K562 (cell line): Measurements from ENCODE around the gene AKT1. TPM values are rescaled to one million over a fixed set of nuclear protein-coding genes. Genes with fewer than 3 reads are reported as not detected.
"Not testable (repeated sequence)": the region's sequence is repeated elsewhere in the genome, so short reads cannot be mapped to it uniquely, and the experiment has no call there.

ENCODE experiments used
- ATAC-seq: fragments of 200-7000 bp; cut with Tn5 transposase; 3 replicates; pipeline ENCODE4 v1.9.1; 2020; ENCODE audit warnings: moderate library complexity
- BruUV-seq: library from RNA; stranded (reverse); fragments of 400-500 nt; replicated peaks from 2 replicates; lab custom pipeline; 2021; lab: Mats Ljungman, UMichigan
- CTCF ChIA-PET: fragments of 300-600 bp; formaldehyde crosslinking; extraction: SDS; loops from one replicate; lab custom pipeline; 2021; ENCODE audit warnings: low intra/inter-chr PET ratio; lab: Yijun Ruan, JAX
- POLR2A ChIA-PET: fragments of 300-600, 350-650 bp; sonication (Branson Sonifier 250); formaldehyde crosslinking; extraction: SDS; loops from one replicate; lab custom pipeline; 2021; ENCODE audit warnings: antibody characterized with exemption, inconsistent platforms; lab: Yijun Ruan, JAX
- DNase-seq, 4 experiments: peaks; one replicate each; pipeline versions ENCODE4 v3.0.0 to v3.0.0-alpha.2; 2011 to 2018; ENCODE audit warnings: low spot score in 3 of 4, mixed read lengths in 3 of 4; ENCODE audit errors: extremely low read depth in 1 of 4
- FAIRE-seq: peaks from 2 replicates; lab custom pipeline; 2011; peaks lifted over from hg19 to GRCh38; lab: Jason Lieb, UNC
- H2AFZ ChIP-seq: 2 replicates; pipeline ENCODE4 v1.6.0; 2011; ENCODE audit warnings: low read depth, low read length, control low read depth, inconsistent platforms
- H3K27ac ChIP-seq: fragments of 200-600 bp; 3 replicates; pipeline ENCODE4 v1.8.0; 2011; ENCODE audit warnings: low read depth, mild to moderate bottlenecking, control low read depth, inconsistent platforms, low read length, moderate library complexity, mixed read lengths; ENCODE audit errors: extremely low read depth
- H3K27me3 ChIP-seq, 2 experiments: fragments of 300-600 bp in 1 of 2; 2 replicates in 1 of 2; 3 replicates in 1 of 2; pipeline versions ENCODE4 v1.6.0 to v1.8.0; 2011; ENCODE audit warnings: inconsistent platforms in 2 of 2, low read length in 2 of 2, mild to moderate bottlenecking in 1 of 2, mixed read lengths in 1 of 2, moderate library complexity in 1 of 2; ENCODE audit not compliant: control insufficient read depth in 2 of 2, insufficient read depth in 2 of 2
- H3K36me3 ChIP-seq: fragments of 300-600 bp; 3 replicates; pipeline ENCODE4 v1.8.0; 2011; ENCODE audit warnings: mild to moderate bottlenecking, low read length, inconsistent platforms; ENCODE audit not compliant: control insufficient read depth, insufficient read depth
- H3K4me1 ChIP-seq, 2 experiments: fragments of 200-600 bp in 1 of 2; replicated peaks in 1 of 2; 2 replicates in 1 of 2; 3 replicates in 1 of 2; pipeline versions ENCODE4 v1.5.1 to v1.8.0; 2011; ENCODE audit warnings: inconsistent platforms in 2 of 2, low read length in 2 of 2, mild to moderate bottlenecking in 1 of 2, mixed read lengths in 1 of 2, moderate library complexity in 1 of 2; ENCODE audit not compliant: control insufficient read depth in 2 of 2, insufficient read depth in 2 of 2
- H3K4me2 ChIP-seq: 2 replicates; pipeline ENCODE4 v1.6.1; 2011; ENCODE audit warnings: low read length, control low read depth, inconsistent platforms, mixed read lengths; ENCODE audit not compliant: insufficient read depth
- H3K4me3 ChIP-seq: fragments of 200-600 bp; sonication (generic), shearing (Covaris generic); 2 replicates; pipeline ENCODE4 v1.5.1; 2016; ENCODE audit warnings: control low read depth, inconsistent platforms
- H3K79me2 ChIP-seq: fragments of 200-600 bp; 3 replicates; pipeline ENCODE4 v1.8.0; 2011; ENCODE audit warnings: low read length, inconsistent platforms; ENCODE audit not compliant: control insufficient read depth, insufficient read depth
- H3K9ac ChIP-seq, 2 experiments: 2 replicates each; pipeline versions ENCODE4 v1.6.0 to v1.6.1; 2011; ENCODE audit warnings: low read depth in 2 of 2, low read length in 2 of 2, control low read depth in 1 of 2, inconsistent platforms in 1 of 2, mild to moderate bottlenecking in 1 of 2, mixed read lengths in 1 of 2; ENCODE audit not compliant: insufficient read depth in 1 of 2
- H3K9me1 ChIP-seq: one replicate; pipeline ENCODE4 v1.6.0; 2011; ENCODE audit warnings: inconsistent platforms, mild to moderate bottlenecking, low read length, moderate library complexity; ENCODE audit not compliant: control insufficient read depth, insufficient read depth
- H3K9me3 ChIP-seq: replicated peaks from 2 replicates; pipeline ENCODE4 v1.5.1; 2011; ENCODE audit warnings: low read depth, low read length, inconsistent platforms; ENCODE audit not compliant: control insufficient read depth, insufficient read depth
- H4K20me1 ChIP-seq: replicated peaks from 2 replicates; pipeline ENCODE4 v1.6.1; 2011; ENCODE audit warnings: low read length, inconsistent platforms, mixed read lengths; ENCODE audit not compliant: control insufficient read depth, insufficient read depth
- ASH1L ChIP-seq: fragments of 450-650 bp; IDR thresholded peaks from 2 replicates; pipeline ENCODE4 v1.6.1; 2018; ENCODE audit warnings: borderline replicate concordance, mild to moderate bottlenecking, low read depth; ENCODE audit not compliant: partially characterized antibody
- NFYB ChIP-seq: IDR thresholded peaks from 2 replicates; pipeline ENCODE4 v1.6.1; 2011; ENCODE audit warnings: mild to moderate bottlenecking, moderate library complexity; ENCODE audit not compliant: insufficient read length; ENCODE audit errors: extremely low read depth
- SLC30A9 ChIP-seq: fragments of 250-450 bp; sonication (Bioruptor Pico); IDR thresholded peaks from 2 replicates; pipeline ENCODE4 v1.8.0; 2022; ENCODE audit warnings: mild to moderate bottlenecking, moderate library complexity
- SMARCE1 ChIP-seq: fragments of 450-650 bp; IDR thresholded peaks from 2 replicates; pipeline ENCODE4 v1.7.1; 2016; ENCODE audit warnings: mild to moderate bottlenecking
- TBP ChIP-seq: optimal IDR thresholded peaks from 2 replicates; pipeline ENCODE3; 2011; ENCODE audit warnings: low read depth, low read length, improper control_type of control experiment
- WGBS: fragments of 100-300 bp; shearing (Covaris generic); methylation state at CpG from one replicate; pipeline ENCODE4 v1.1.6; 2016; ENCODE audit warnings: low coverage, mixed read lengths; ENCODE audit not compliant: insufficient coverage; ENCODE audit errors: missing lambda C conversion rate; 5-methylcytosine and 5-hydroxymethylcytosine counted together
- in situ Hi-C: fragments of 300-500 bp; cut with MboI; formaldehyde crosslinking; loops from 4 replicates; pipeline ENCODE4 v1.15.0; 2018; ENCODE audit warnings: inconsistent platforms, mixed read lengths
- intact Hi-C: fragments of 100-400 bp; cut with micrococcal nuclease; formaldehyde crosslinking; loops from 2 replicates; pipeline ENCODE4 v1.14.2; 2022
- polyA plus RNA-seq, 8 experiments: library from polyadenylated mRNA; depleted of rRNA in 4 of 8; stranded (reverse) in 5 of 8; unstranded in 3 of 8; fragments of >200 nt; fragmentation: Nextera tagmentation in 2 of 8; fragmentation: Illumina TruSeq in 1 of 8; extraction: Ambion mirVana in 2 of 8; extraction: Trizol in 1 of 8; gene quantifications; 2 replicates each; pipeline versions ENCODE4 v1.2.1 to v1.2.3, GENCODE V29; 2011 to 2014; ENCODE audit warnings: inconsistent platforms in 1 of 8, missing spikeins in 1 of 8
- total RNA-seq, 7 experiments: library from RNA; depleted of rRNA in 6 of 7; stranded (reverse); fragments of >200 nt in 6 of 7; fragmentation: Illumina TruSeq in 2 of 7; extraction: Trizol in 2 of 7; gene quantifications; 2 replicates each; pipeline versions ENCODE4 v1.2.1 to v1.2.3, GENCODE V29; 2011 to 2021; ENCODE audit warnings: low replicate concordance in 1 of 7
- TF ChIP-seq, protein P1 (sequence below): fragments of 250-450 bp; sonication (Bioruptor Pico); IDR thresholded peaks from 2 replicates; pipeline ENCODE4 v1.4.0; 2020; ENCODE audit warnings: borderline replicate concordance

Gene AKT1
- total and polyA plus RNA-seq, 9 of the 15 experiments (the other 6 are each of a cell fraction or from before 2014, with no cell fraction given) = 0.49 to 132 (median 75.1) TPM

- TF ChIP-seq SLC30A9 (CRISPR knock-in tag) (no peak), SMARCE1 (no peak)
- TF ChIP-seq, protein P1, sequence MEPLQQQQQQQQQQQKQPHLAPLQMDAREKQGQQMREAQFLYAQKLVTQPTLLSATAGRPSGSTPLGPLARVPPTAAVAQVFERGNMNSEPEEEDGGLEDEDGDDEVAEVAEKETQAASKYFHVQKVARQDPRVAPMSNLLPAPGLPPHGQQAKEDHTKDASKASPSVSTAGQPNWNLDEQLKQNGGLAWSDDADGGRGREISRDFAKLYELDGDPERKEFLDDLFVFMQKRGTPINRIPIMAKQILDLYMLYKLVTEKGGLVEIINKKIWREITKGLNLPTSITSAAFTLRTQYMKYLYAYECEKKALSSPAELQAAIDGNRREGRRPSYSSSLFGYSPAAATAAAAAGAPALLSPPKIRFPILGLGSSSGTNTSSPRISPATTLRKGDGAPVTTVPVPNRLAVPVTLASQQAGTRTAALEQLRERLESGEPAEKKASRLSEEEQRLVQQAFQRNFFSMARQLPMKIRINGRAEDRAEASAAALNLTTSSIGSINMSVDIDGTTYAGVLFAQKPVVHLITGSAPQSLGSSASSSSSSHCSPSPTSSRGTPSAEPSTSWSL (CRISPR knock-in tag) = no peak
Measured at GRCh38 chr14:104751539-104752422, 43.8 kb downstream of the AKT1 start (continued).

GRCh38 chr14:104750753-104751057, 44.8 kb downstream of the AKT1 start:
- TF ChIP-seq NFYB (peak; percentile 84), ASH1L (peak; percentile 22), TBP (peak; percentile 29)
- H3K4me3 ChIP-seq, H3K9ac ChIP-seq, H3K9me3 ChIP-seq, BruUV-seq, H4K20me1 ChIP-seq, H3K27me3 ChIP-seq, ATAC-seq, in situ Hi-C loops, CTCF ChIA-PET, H3K9me1 ChIP-seq, H3K27ac ChIP-seq, H3K4me2 ChIP-seq, FAIRE-seq: not testable (repeated sequence)
- Histone ChIP-seq H2AFZ (0 out of 2 replicates have a peak overlapping the region, but pooled peaks have one; percentile 51), H3K36me3 (peaks cover 12% of the 10 kb centered on the region; the same call in 2 of the 3 replicates), H3K4me1 (peaks cover 9 to 43% of the 10 kb centered on the region in 2 experiments; a peak in 3 of 5 replicates), H3K79me2 (peaks cover 26% of the 10 kb centered on the region)
- POLR2A ChIA-PET = interaction anchor here (0.6 to 1.3 kb wide), 4 partner anchors 15 to 56 kb away, joined by 3 to 4 read pairs (median 4); partner anchors contain the start of gene ADSS1
- WGBS = 72% methylated on average over 5 of the region's 5 CpGs
- peak in 1 of 4 experiments; percentile 31 for DNase-seq
- intact Hi-C loops = loop anchor here (5.0 kb wide), 1 partner anchor 77 kb away; no protein-coding TSS in a partner anchor
